ENCODE results near the gene ABCB1. TPM values are rescaled to one million over a fixed set of nuclear protein-coding genes. Genes with fewer than 3 reads are reported as not detected.

Gene ABCB1
- total and polyA plus RNA-seq, 9 of the 15 experiments (the other 6 are each of a cell fraction or from before 2014, with no cell fraction given) = 0.03 to 0.86 (median 0.52) TPM

GRCh38 chr7:87591211-87591610, 9.5 kb downstream of the ABCB1 start (continued):
- no peak for TF ChIP-seq THRB (CRISPR knock-in tag; conservative IDR thresholded peaks at IDR 0.05)
- TF ChIP-seq YBX1 (IDR thresholded peaks at IDR 0.05) = no peak
- TF ChIP-seq, protein P1, sequence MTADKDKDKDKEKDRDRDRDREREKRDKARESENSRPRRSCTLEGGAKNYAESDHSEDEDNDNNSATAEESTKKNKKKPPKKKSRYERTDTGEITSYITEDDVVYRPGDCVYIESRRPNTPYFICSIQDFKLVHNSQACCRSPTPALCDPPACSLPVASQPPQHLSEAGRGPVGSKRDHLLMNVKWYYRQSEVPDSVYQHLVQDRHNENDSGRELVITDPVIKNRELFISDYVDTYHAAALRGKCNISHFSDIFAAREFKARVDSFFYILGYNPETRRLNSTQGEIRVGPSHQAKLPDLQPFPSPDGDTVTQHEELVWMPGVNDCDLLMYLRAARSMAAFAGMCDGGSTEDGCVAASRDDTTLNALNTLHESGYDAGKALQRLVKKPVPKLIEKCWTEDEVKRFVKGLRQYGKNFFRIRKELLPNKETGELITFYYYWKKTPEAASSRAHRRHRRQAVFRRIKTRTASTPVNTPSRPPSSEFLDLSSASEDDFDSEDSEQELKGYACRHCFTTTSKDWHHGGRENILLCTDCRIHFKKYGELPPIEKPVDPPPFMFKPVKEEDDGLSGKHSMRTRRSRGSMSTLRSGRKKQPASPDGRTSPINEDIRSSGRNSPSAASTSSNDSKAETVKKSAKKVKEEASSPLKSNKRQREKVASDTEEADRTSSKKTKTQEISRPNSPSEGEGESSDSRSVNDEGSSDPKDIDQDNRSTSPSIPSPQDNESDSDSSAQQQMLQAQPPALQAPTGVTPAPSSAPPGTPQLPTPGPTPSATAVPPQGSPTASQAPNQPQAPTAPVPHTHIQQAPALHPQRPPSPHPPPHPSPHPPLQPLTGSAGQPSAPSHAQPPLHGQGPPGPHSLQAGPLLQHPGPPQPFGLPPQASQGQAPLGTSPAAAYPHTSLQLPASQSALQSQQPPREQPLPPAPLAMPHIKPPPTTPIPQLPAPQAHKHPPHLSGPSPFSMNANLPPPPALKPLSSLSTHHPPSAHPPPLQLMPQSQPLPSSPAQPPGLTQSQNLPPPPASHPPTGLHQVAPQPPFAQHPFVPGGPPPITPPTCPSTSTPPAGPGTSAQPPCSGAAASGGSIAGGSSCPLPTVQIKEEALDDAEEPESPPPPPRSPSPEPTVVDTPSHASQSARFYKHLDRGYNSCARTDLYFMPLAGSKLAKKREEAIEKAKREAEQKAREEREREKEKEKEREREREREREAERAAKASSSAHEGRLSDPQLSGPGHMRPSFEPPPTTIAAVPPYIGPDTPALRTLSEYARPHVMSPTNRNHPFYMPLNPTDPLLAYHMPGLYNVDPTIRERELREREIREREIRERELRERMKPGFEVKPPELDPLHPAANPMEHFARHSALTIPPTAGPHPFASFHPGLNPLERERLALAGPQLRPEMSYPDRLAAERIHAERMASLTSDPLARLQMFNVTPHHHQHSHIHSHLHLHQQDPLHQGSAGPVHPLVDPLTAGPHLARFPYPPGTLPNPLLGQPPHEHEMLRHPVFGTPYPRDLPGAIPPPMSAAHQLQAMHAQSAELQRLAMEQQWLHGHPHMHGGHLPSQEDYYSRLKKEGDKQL (CRISPR knock-in tag; IDR thresholded peaks at IDR 0.05; ENCODE audit: borderline replicate concordance) = no peak
- TF ChIP-seq HMG20A (CRISPR knock-in tag; conservative IDR thresholded peaks at IDR 0.05) = no peak
- TF ChIP-seq SPI1 (IDR thresholded peaks at IDR 0.05; ENCODE audit: borderline replicate concordance, low read depth, low read length) = no peak
- TF ChIP-seq RAD51 (IDR thresholded peaks at IDR 0.05; ENCODE audit: borderline replicate concordance, low read depth) = no peak
- no peak for TF ChIP-seq YY1 (IDR thresholded peaks at IDR 0.05; ENCODE audit: borderline replicate concordance in 1 of 3, control insufficient read depth in 1 of 3, extremely low read depth in 1 of 3, insufficient read depth in 3 of 3, insufficient read length in 1 of 3, insufficient replicate concordance in 2 of 3, low read depth in 1 of 3, low read length in 2 of 3)
- TF ChIP-seq, protein P2, sequence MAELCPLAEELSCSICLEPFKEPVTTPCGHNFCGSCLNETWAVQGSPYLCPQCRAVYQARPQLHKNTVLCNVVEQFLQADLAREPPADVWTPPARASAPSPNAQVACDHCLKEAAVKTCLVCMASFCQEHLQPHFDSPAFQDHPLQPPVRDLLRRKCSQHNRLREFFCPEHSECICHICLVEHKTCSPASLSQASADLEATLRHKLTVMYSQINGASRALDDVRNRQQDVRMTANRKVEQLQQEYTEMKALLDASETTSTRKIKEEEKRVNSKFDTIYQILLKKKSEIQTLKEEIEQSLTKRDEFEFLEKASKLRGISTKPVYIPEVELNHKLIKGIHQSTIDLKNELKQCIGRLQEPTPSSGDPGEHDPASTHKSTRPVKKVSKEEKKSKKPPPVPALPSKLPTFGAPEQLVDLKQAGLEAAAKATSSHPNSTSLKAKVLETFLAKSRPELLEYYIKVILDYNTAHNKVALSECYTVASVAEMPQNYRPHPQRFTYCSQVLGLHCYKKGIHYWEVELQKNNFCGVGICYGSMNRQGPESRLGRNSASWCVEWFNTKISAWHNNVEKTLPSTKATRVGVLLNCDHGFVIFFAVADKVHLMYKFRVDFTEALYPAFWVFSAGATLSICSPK (IDR thresholded peaks at IDR 0.05; ENCODE audit: borderline replicate concordance) = no peak

All from K562 (cell line).